ENCODE data around the gene PRDM5.

PRDM5 gene

DNA sequence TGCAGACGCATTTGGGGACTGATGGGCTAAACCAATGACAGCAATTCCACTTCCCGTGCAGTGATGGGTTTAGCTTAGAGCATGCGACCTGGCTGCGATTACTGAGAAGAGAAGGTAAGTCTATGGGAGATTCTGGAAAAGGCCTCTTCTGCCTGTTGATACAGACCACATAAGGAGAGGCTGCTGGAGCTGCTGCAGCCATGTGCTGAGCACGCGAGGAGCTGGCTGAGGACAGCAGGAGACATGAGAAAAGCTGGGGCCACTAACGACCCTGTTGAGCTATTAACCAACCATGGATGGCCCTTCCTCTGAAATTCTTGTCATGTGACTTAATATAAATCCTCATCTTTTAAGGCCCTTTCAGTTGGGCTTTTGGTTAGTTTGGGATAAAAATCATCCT, 199.9 kb downstream of the PRDM5 start:
- DNase-seq (ENCODE audit: insufficient read length, low spot score) (no peak), FAIRE-seq (no peak)

- FAIRE-seq, result no peak
- DNase-seq (ENCODE audit: insufficient read length, low spot score), result no peak
Observed at GRCh38 chr4:120720354-120720934, 202.1 kb downstream of the PRDM5 start.

GRCh38 chr4:120718979-120719566, 203.5 kb downstream of the PRDM5 start:
- no peak for DNase-seq (ENCODE audit: insufficient read length, low spot score)
- no peak for FAIRE-seq

- no peak for FAIRE-seq
- DNase-seq (ENCODE audit: insufficient read length, low spot score), result no peak
Observed at GRCh38 chr4:120716346-120716745, 206.2 kb downstream of the PRDM5 start.

GRCh38 chr4:120714417-120715010, 208.0 kb downstream of the PRDM5 start:
- FAIRE-seq, result no peak
- no peak for DNase-seq (ENCODE audit: insufficient read length, low spot score)

GRCh38 chr4:120709991-120710390, 212.5 kb downstream of the PRDM5 start:
- FAIRE-seq (no peak), DNase-seq (ENCODE audit: insufficient read length, low spot score) (no peak)

- DNase-seq (ENCODE audit: insufficient read length, low spot score) (no peak), FAIRE-seq (no peak)
Observed at GRCh38 chr4:120704538-120704937, 218.0 kb downstream of the PRDM5 start.

DNA sequence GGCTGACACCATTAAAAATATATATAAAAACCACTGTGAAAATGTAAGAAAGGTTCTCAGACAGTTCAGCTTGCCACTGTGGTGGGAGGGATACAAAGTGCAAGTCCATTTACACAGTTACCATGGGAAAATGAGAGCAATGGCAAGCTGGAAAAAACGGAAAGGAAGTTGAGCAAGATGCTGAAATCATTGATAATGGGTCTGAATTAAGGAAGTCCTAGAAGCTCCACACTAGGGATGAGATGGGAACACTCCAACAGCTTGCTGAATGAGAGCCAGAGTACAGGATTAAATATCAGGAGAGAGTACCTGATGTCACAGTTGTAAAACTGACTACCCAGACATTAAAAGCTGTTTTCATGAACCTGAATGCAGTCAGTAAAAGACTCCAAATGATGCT, 218.6 kb downstream of the PRDM5 start:
- FAIRE-seq (no peak), DNase-seq (ENCODE audit: insufficient read length, low spot score) (no peak)

- DNase-seq (ENCODE audit: insufficient read length, low spot score) (no peak), FAIRE-seq (no peak)
Observed at GRCh38 chr4:120699354-120699753, 223.2 kb downstream of the PRDM5 start.

DNA sequence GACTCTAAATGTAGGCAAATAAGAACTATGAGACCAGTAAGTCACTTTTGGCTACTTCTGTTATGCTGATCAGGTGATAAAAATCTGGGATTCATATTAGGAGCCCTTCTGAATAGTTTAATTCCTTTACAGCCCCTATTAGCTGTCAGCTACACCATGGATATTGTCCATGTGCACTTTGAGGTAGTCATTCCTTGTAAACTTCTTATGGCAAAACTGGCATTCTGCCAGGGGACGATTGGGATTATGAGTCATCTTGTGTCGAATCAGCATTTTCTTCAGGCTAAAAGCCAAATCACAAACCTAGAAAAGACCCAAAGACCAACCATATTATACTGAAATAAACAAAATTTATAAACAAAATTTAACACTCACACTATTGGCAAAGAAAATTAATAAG, 227.6 kb downstream of the PRDM5 start:
- DNase-seq (ENCODE audit: insufficient read length, low spot score) (no peak), FAIRE-seq (no peak)

- DNase-seq (ENCODE audit: insufficient read length, low spot score) (no peak), FAIRE-seq (no peak)
Observed at GRCh38 chr4:120693816-120694215, 228.7 kb downstream of the PRDM5 start.

- DNase-seq (ENCODE audit: insufficient read length, low spot score), result no peak
- no peak for FAIRE-seq
Observed at GRCh38 chr4:120692964-120693363, 229.6 kb downstream of the PRDM5 start.

DNA sequence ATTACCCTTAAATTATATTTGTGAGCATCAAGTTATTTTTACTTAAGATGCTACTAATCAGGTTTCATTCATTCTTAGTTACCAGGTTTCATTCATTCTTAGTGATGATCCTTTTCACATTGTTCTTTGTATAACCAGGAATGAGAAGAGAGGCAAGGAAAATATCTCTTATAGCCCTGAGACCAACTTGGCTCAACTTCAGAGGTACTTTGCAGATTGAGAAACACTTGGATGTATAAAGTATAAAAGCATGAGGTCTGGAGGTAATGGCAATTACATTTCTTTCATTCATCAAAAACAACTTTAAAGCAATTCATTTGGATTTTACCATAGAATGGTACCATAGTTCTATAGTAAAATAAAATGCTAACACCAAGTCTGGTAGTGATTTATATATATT, 231.0 kb downstream of the PRDM5 start:
- no peak for DNase-seq (ENCODE audit: insufficient read length, low spot score)
- FAIRE-seq, result no peak

GRCh38 chr4:120691106-120691505, 231.4 kb downstream of the PRDM5 start:
- DNase-seq (ENCODE audit: insufficient read length, low spot score), result no peak
- FAIRE-seq, result no peak

- DNase-seq (ENCODE audit: insufficient read length, low spot score) (no peak), FAIRE-seq (no peak)
Observed at GRCh38 chr4:120688791-120689190, 233.7 kb downstream of the PRDM5 start.

GRCh38 chr4:120685756-120686278, 236.7 kb downstream of the PRDM5 start:
- no peak for FAIRE-seq

DNA sequence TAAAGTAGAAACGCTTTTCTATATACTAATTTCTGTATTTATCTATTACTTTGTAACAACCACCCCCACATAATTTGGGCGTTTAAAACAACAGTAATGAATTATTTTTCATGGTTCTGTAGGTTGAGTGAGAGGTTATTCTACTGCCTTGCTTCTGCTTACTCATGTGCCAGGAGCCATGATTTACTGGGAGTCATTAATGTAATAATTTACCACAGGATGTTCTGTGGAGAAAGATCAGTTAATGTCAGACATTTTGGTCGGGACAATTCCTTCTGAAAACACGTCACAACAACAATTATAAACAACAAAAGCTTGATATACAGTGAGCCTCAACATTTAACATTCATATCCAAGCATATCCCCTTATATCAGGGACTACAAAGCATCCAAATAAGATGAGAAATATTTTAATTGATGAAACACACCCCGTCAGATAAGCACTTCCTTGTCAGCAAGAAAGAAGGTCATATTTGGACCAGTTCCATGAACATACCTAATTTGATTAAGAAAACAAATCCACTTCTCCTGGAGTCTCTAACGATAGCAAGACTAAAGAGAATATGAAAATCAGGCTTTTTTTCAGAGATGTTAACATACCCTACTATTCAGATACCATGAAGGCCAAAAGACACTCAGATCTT, 238.5 kb downstream of the PRDM5 start:
- FAIRE-seq, result no peak
- no peak for DNase-seq (ENCODE audit: insufficient read length, low spot score)

More at GRCh38 chr4:120685756-120686278, 236.7 kb downstream of the PRDM5 start:
- DNase-seq (ENCODE audit: insufficient read length, low spot score), result no peak

GRCh38 chr4:120682981-120683380, 239.5 kb downstream of the PRDM5 start:
- DNase-seq (ENCODE audit: insufficient read length, low spot score) (no peak), FAIRE-seq (no peak)

GRCh38 chr4:120680647-120681228, 241.8 kb downstream of the PRDM5 start:
- DNase-seq (ENCODE audit: insufficient read length, low spot score) (no peak), FAIRE-seq (no peak)

GRCh38 chr4:120673696-120674095, 248.8 kb downstream of the PRDM5 start:
- FAIRE-seq (no peak), DNase-seq (ENCODE audit: insufficient read length, low spot score) (no peak)

GRCh38 chr4:120672558-120673147, 249.9 kb downstream of the PRDM5 start:
- DNase-seq (ENCODE audit: insufficient read length, low spot score) (no peak), FAIRE-seq (no peak)

Data from GM19239 (cell line).